Measurements from ENCODE around the gene PTGER3.

The PTGER3 gene

GRCh38 chr1:71049951-71050598, 2.5 kb upstream of the PTGER3 start:
- peak; percentile 89 for FAIRE-seq

GRCh38 chr1:71046891-71047634, 553 bp downstream of the PTGER3 start:
- no peak for FAIRE-seq

- FAIRE-seq: no peak
Observed at GRCh38 chr1:71045463-71046028, 2.1 kb downstream of the PTGER3 start.

GRCh38 chr1:71044833-71045232, 2.8 kb downstream of the PTGER3 start:
- FAIRE-seq: no peak

GRCh38 chr1:71043065-71043464, 4.6 kb downstream of the PTGER3 start:
- FAIRE-seq: no peak

- no peak for FAIRE-seq
Observed at GRCh38 chr1:71041806-71042205, 5.8 kb downstream of the PTGER3 start.

GRCh38 chr1:71039661-71040262, 7.9 kb downstream of the PTGER3 start:
- no peak for FAIRE-seq

- FAIRE-seq: no peak
Observed at GRCh38 chr1:71038942-71039341, 8.7 kb downstream of the PTGER3 start.

GRCh38 chr1:71037829-71038620, 9.6 kb downstream of the PTGER3 start:
- FAIRE-seq: no peak

- no peak for FAIRE-seq
Observed at GRCh38 chr1:71037066-71037465, 10.6 kb downstream of the PTGER3 start.

- no peak for FAIRE-seq
Observed at GRCh38 chr1:71033136-71033535, 14.5 kb downstream of the PTGER3 start.

- FAIRE-seq: no peak
Observed at GRCh38 chr1:71031426-71031825, 16.2 kb downstream of the PTGER3 start.

- FAIRE-seq: no peak
Observed at GRCh38 chr1:71030026-71030425, 17.6 kb downstream of the PTGER3 start.

- no peak for FAIRE-seq
Observed at GRCh38 chr1:71028981-71029380, 18.6 kb downstream of the PTGER3 start.

GRCh38 chr1:71027991-71028390, 19.6 kb downstream of the PTGER3 start:
- no peak for FAIRE-seq

- FAIRE-seq: no peak
Observed at GRCh38 chr1:71026093-71026492, 21.5 kb downstream of the PTGER3 start.

GRCh38 chr1:71023515-71023914, 24.1 kb downstream of the PTGER3 start:
- no peak for FAIRE-seq

- no peak for FAIRE-seq
Observed at GRCh38 chr1:71019233-71019969, 28.2 kb downstream of the PTGER3 start.

- FAIRE-seq: no peak
Observed at GRCh38 chr1:71018791-71019190, 28.8 kb downstream of the PTGER3 start.

GRCh38 chr1:71015745-71016144, 31.9 kb downstream of the PTGER3 start:
- no peak for FAIRE-seq

- FAIRE-seq: no peak
Observed at GRCh38 chr1:71014178-71014579, 33.4 kb downstream of the PTGER3 start.

All from G401.6 (cell line).